COLO829 (cell line): ENCODE results near the gene TARS3.

Source experiments
- DNase-seq: peaks from one replicate; pipeline ENCODE4 v3.0.0; 2012; ENCODE audit warnings: low spot score

Gene TARS3

GRCh38 chr15:101604124-101604874 is 120.0 kb downstream of the TARS3 start:
- no peak for DNase-seq
